Measurements from ENCODE around the gene JMJD6.

GRCh38 chr17:76681222-76682137 lies 44.9 kb downstream of the JMJD6 start:
- TF ChIP-seq CTCF (IDR thresholded peaks at IDR 0.05) (peak; percentile 12 to 53 (median 51)), POLR2A (IDR thresholded peaks at IDR 0.05) (no peak)

All from breast epithelium (tissue), 3 donors.